Left ventricle myocardium inferior (tissue), 1 donor: Measurements from ENCODE around the gene ERBB2. TPM values are rescaled to one million over a fixed set of nuclear protein-coding genes. Genes with fewer than 3 reads are reported as not detected.

ENCODE experiments used
- DNase-seq: peaks from one replicate; pipeline ENCODE4 v3.0.0-alpha.2; 2020
- H3K27ac ChIP-seq: fragments of 200-600 bp; replicated peaks from 2 replicates; pipeline ENCODE4 v1.8.0; 2021
- H3K27me3 ChIP-seq: fragments of 200-600 bp; 2 replicates; pipeline ENCODE4 v1.8.0; 2021; ENCODE audit warnings: low read depth
- H3K36me3 ChIP-seq: fragments of 200-600 bp; 2 replicates; pipeline ENCODE4 v1.8.0; 2021
- H3K4me1 ChIP-seq: fragments of 200-600 bp; 2 replicates; pipeline ENCODE4 v1.8.0; 2021
- H3K4me3 ChIP-seq: fragments of 200-600 bp; 2 replicates; pipeline ENCODE4 v1.8.0; 2021; ENCODE audit warnings: mild to moderate bottlenecking, moderate library complexity
- H3K9me3 ChIP-seq: fragments of 200-600 bp; replicated peaks from 2 replicates; pipeline ENCODE4 v1.8.0; 2021
- CTCF ChIP-seq: fragments of 200-600 bp; IDR thresholded peaks from 2 replicates; pipeline ENCODE4 v1.8.0; 2021; ENCODE audit warnings: antibody characterized with exemption, mild to moderate bottlenecking, borderline replicate concordance
- intact Hi-C: fragments of 100-400 bp; cut with micrococcal nuclease; formaldehyde crosslinking; loops from one replicate; pipeline ENCODE4 v1.11.0; 2022
- total RNA-seq: library from RNA; stranded (reverse); fragmentation: NEBNext Ultra II Directional; extraction: Animal tissue kit (Norgen Biotek cat#: 25700); gene quantifications from one replicate; pipeline ENCODE4 v1.2.1, GENCODE V29; 2021
- donor health status: DM: no; HTN: yes; CAD: no; lungs with severe emphysema.

The ERBB2 gene
- total RNA-seq, 1 donor from 2014 or later, result 61.0 TPM

GRCh38 chr17:39653662-39654331 lies 46.1 kb upstream of the ERBB2 start:
- H3K4me1 ChIP-seq, result peaks cover 47% of the 10 kb centered on the region
- peak; percentile 85 for TF ChIP-seq CTCF
- no peak overlapping the region for H3K4me3 ChIP-seq
- intact Hi-C loops, result no loop called here
- H3K9me3 ChIP-seq, result no peaks in the 10 kb centered on the region
- DNase-seq, result peak; percentile 61
- peaks cover 3% of the 10 kb centered on the region for H3K36me3 ChIP-seq
- no peaks in the 10 kb centered on the region for H3K27me3 ChIP-seq
- no peak overlapping the region for H3K27ac ChIP-seq

DNA sequence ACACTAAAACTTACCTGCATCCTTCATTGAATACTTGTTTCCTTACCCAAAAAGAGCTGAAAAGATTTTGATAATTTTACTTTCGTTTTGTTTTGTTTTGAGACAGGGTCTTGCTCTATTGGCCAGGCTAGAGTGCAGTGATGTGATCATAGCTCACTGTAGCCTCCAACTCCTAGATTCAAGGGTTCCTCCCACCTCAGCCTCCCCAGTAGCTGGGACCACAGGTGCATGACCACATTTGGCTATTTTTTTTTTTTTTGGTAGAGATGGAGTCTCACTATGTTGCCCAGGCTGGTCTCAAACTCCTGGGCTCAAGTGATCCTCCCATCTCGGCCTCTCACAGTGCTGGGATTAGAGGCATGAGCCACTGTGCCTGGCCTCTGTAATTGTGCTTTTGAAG lies 44.8 kb upstream of the ERBB2 start:
- Histone ChIP-seq H3K4me1 (peaks cover 60% of the 10 kb centered on the region), H3K27ac (no peak overlapping the region), H3K9me3 (no peaks in the 10 kb centered on the region), H3K27me3 (no peaks in the 10 kb centered on the region), H3K36me3 (peaks cover 3% of the 10 kb centered on the region), H3K4me3 (no peak overlapping the region)
- no peak for DNase-seq
- intact Hi-C loops, result no loop called here
- TF ChIP-seq CTCF, result no peak

- DNase-seq, result no peak
- H3K27ac ChIP-seq, result peak overlapping the region; percentile 97
- no peak overlapping the region for H3K4me3 ChIP-seq
- intact Hi-C loops, result no loop called here
- H3K9me3 ChIP-seq, result no peaks in the 10 kb centered on the region
- TF ChIP-seq CTCF, result no peak
- H3K4me1 ChIP-seq, result peaks cover 74% of the 10 kb centered on the region
- no peaks in the 10 kb centered on the region for H3K27me3 ChIP-seq
- H3K36me3 ChIP-seq, result peaks cover 6% of the 10 kb centered on the region
These were observed 41.5 kb upstream of the ERBB2 start for GRCh38 chr17:39658346-39658745.

DNA sequence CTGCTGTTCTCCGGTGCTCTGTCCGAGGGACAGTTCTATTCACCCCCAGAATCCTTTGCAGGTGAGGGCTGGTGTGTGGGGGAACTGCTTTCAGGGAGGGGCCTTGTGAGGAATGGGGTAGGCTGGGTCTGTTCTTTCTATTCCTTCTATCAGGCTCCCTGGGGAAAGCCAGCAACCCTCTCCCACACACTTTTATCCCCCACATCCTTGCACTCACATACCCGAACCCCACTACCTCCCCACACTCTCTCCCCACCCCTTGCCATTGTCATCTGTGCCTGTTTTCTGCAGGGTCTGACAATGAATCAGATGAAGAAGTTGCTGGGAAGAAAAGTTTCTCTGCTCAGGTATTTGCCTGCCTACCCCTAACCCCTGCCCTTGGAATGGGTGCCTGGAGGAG lies 41.1 kb upstream of the ERBB2 start:
- TF ChIP-seq CTCF, result no peak
- no peaks in the 10 kb centered on the region for H3K27me3 ChIP-seq
- intact Hi-C loops, result no loop called here
- no peak for DNase-seq
- peaks cover 6% of the 10 kb centered on the region for H3K36me3 ChIP-seq
- H3K27ac ChIP-seq, result peak overlapping the region; percentile 97
- peaks cover 74% of the 10 kb centered on the region for H3K4me1 ChIP-seq
- H3K4me3 ChIP-seq, result no peak overlapping the region
- H3K9me3 ChIP-seq, result no peaks in the 10 kb centered on the region

- Histone ChIP-seq H3K27ac (peak overlapping the region; percentile 97), H3K4me1 (peaks cover 74% of the 10 kb centered on the region), H3K36me3 (peaks cover 6% of the 10 kb centered on the region), H3K4me3 (peak overlapping the region; percentile 29), H3K27me3 (no peaks in the 10 kb centered on the region), H3K9me3 (no peaks in the 10 kb centered on the region)
- TF ChIP-seq CTCF, result no peak
- intact Hi-C loops, result no loop called here
- DNase-seq, result no peak
These were observed 40.4 kb upstream of the ERBB2 start for GRCh38 chr17:39659279-39660010.
